Colonic mucosa (tissue), 4 donors: ENCODE measurements around the gene NKX2-1. TPM values are rescaled to one million over a fixed set of nuclear protein-coding genes. Genes with fewer than 3 reads are reported as not detected.

Source experiments
- DNase-seq: peaks from one replicate; pipeline ENCODE4 v3.0.0-alpha.2; 2020
- H3K27ac ChIP-seq: fragments of 200-600 bp; one replicate; pipeline ENCODE4 v1.8.0; 2021
- H3K27me3 ChIP-seq: fragments of 200-600 bp; one replicate; pipeline ENCODE4 v1.8.0; 2021
- H3K36me3 ChIP-seq: fragments of 200-600 bp; one replicate; pipeline ENCODE4 v1.8.0; 2021
- H3K4me1 ChIP-seq: fragments of 200-600 bp; one replicate; pipeline ENCODE4 v1.8.0; 2021; ENCODE audit warnings: mild to moderate bottlenecking
- H3K4me3 ChIP-seq: fragments of 200-600 bp; one replicate; pipeline ENCODE4 v1.8.0; 2021
- H3K9ac ChIP-seq, 2 donors: one replicate each; pipeline ENCODE4 v1.7.0; 2013; ENCODE audit warnings: control low read depth in 2 of 2, low read depth in 2 of 2, low read length in 2 of 2
- H3K9me3 ChIP-seq: fragments of 200-600 bp; one replicate; pipeline ENCODE4 v1.8.0; 2021
- intact Hi-C: fragments of 100-400 bp; cut with DNase I; formaldehyde crosslinking; loops from one replicate; pipeline ENCODE4 v1.14.1; 2022
- total RNA-seq, 2 donors: library from RNA; stranded (reverse); fragmentation: NEBNext Ultra II Directional in 1 of 2; extraction: Animal tissue kit (Norgen Biotek cat#: 25700) in 1 of 2; gene quantifications; one replicate each; pipeline ENCODE4 v1.2.1, GENCODE V29; 2021
- TF ChIP-seq, protein P1 (sequence below): fragments of 200-600 bp; IDR thresholded peaks from one replicate; pipeline ENCODE4 v1.8.0; 2022; ENCODE audit warnings: antibody characterized with exemption, mild to moderate bottlenecking
- donor health status: healthy.
- donor health status: DM: no; HTN: no; CAD: no.
- donor health status: DM: no; HTN: no; CAD: no.

NKX2-1 gene
- total RNA-seq, 2 donors from 2014 or later: 0.32 TPM; not detected in 1

DNA sequence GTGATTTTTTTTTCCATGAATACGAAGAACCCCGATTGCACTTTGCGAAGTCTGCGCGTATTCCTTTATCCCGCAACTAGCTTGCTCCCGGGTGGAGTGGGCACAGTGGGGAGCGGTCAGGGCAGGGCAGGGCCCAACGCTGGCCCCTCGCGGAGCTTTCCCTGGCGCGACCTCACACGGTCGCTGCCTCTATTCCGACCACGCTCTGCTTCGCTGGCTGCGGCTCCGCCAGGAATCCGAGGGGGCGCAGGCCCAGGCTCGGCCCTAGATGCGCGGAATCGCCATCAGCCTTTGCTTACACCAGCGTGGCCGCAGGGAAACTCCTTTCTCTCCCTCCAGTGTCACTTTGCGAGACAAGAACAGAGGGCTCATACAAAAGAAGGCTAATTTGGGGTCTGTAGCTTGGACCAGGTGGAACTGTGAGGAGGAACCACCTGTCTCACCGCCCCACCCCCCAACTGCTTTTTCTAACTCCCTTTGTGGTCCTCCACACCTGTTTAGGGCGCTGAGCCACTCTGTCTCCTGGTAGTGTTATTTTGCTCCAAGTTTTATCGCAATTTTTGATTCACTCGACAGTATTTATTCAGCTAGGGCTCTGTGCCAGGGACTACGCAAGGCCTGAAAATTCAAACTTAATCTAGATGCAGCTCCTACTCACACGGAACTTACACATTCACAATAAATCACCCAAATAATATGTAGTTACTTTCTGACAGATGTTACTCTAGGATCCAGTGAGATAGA is 3.1 kb upstream of the NKX2-1 start:
- no peak overlapping the region for H3K4me3 ChIP-seq
- H3K9ac ChIP-seq: no peak overlapping the region
- peaks cover 85% of the 10 kb centered on the region for H3K27me3 ChIP-seq
- no peak overlapping the region for H3K27ac ChIP-seq
- no peak for DNase-seq
- TF ChIP-seq, protein P1, sequence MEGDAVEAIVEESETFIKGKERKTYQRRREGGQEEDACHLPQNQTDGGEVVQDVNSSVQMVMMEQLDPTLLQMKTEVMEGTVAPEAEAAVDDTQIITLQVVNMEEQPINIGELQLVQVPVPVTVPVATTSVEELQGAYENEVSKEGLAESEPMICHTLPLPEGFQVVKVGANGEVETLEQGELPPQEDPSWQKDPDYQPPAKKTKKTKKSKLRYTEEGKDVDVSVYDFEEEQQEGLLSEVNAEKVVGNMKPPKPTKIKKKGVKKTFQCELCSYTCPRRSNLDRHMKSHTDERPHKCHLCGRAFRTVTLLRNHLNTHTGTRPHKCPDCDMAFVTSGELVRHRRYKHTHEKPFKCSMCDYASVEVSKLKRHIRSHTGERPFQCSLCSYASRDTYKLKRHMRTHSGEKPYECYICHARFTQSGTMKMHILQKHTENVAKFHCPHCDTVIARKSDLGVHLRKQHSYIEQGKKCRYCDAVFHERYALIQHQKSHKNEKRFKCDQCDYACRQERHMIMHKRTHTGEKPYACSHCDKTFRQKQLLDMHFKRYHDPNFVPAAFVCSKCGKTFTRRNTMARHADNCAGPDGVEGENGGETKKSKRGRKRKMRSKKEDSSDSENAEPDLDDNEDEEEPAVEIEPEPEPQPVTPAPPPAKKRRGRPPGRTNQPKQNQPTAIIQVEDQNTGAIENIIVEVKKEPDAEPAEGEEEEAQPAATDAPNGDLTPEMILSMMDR: no peak
- no peaks in the 10 kb centered on the region for H3K9me3 ChIP-seq
- H3K36me3 ChIP-seq: no peaks in the 10 kb centered on the region
- intact Hi-C loops: no loop called here
- peaks cover 12% of the 10 kb centered on the region for H3K4me1 ChIP-seq

DNA sequence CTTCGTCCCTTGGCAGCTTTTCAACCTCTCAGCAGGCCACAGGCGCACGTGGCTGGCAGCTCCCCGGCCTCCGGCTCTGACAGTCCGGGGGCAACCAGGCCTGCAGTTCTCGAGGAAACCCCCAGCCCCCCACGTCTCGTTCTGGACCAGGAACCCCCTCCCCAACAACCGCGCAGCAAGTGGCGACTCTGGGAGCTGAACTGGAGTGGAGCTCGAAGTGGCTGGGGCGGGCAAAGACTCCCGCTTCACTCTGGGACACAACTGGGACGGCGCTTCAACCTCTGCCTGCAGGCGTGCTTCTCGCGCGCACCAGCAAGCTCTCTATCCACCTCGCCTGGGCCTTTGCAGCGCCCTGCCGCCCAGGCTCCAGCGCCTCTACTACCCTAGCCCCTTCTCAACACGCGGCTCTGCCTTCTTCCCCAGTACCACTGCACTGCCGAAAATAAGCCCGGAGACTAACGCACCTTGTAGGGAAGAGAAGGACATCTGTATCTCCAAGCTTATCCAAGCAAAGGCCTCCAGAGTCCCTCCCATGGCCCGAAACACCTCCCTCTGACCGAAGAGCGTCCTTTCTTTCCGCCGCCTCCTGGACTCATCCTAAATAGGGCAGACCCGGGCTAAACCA is 2.4 kb upstream of the NKX2-1 start:
- TF ChIP-seq, protein P1: no peak
- no peak for DNase-seq
- H3K27ac ChIP-seq: no peak overlapping the region
- H3K4me3 ChIP-seq: no peak overlapping the region
- no peak overlapping the region for H3K9ac ChIP-seq
- no peaks in the 10 kb centered on the region for H3K36me3 ChIP-seq
- H3K27me3 ChIP-seq: peaks cover 91% of the 10 kb centered on the region
- intact Hi-C loops: no loop called here
- no peaks in the 10 kb centered on the region for H3K9me3 ChIP-seq
- peaks cover 12% of the 10 kb centered on the region for H3K4me1 ChIP-seq

DNA sequence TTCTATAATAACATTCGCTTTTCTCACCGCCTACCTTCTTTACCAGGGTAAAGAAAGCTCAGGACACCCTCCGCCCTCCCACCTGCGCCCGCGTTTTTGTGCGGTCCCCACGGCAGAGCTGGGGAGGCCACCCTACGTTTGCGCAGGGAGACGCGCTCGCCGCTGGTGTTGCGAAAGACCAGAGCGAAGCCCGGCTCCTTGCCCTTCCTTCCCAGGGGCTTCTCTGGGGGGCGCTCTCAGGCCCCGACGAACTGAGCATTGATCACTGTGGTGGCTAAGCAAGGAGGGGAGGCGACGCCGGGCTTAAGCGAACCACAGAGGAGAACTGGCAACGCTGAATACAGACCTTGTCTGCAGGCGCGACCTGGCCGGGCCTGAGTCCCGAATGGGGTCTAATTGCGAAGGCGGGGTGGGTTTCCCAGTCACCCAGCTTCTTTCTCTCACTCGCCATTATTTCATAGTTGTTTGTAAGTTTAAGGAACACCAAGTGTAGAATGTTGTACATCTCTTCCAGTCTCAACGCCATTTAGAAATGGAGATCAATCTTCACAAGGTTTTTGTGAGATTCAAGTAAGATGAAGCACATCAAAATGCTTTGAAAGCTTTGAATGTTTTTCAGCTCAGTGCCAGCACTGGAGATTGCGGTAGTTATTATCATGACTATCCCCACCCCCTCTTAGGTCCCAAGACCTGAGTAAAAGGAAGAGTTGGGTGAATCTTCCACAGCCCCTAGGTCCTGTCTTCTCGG is 1.7 kb upstream of the NKX2-1 start:
- TF ChIP-seq, protein P1: no peak
- H3K27me3 ChIP-seq: peaks cover 98% of the 10 kb centered on the region
- H3K4me1 ChIP-seq: peaks cover 12% of the 10 kb centered on the region
- no peak overlapping the region for H3K9ac ChIP-seq
- no peak overlapping the region for H3K27ac ChIP-seq
- no peaks in the 10 kb centered on the region for H3K36me3 ChIP-seq
- intact Hi-C loops: no loop called here
- H3K4me3 ChIP-seq: no peak overlapping the region
- DNase-seq: no peak
- H3K9me3 ChIP-seq: no peaks in the 10 kb centered on the region

DNA sequence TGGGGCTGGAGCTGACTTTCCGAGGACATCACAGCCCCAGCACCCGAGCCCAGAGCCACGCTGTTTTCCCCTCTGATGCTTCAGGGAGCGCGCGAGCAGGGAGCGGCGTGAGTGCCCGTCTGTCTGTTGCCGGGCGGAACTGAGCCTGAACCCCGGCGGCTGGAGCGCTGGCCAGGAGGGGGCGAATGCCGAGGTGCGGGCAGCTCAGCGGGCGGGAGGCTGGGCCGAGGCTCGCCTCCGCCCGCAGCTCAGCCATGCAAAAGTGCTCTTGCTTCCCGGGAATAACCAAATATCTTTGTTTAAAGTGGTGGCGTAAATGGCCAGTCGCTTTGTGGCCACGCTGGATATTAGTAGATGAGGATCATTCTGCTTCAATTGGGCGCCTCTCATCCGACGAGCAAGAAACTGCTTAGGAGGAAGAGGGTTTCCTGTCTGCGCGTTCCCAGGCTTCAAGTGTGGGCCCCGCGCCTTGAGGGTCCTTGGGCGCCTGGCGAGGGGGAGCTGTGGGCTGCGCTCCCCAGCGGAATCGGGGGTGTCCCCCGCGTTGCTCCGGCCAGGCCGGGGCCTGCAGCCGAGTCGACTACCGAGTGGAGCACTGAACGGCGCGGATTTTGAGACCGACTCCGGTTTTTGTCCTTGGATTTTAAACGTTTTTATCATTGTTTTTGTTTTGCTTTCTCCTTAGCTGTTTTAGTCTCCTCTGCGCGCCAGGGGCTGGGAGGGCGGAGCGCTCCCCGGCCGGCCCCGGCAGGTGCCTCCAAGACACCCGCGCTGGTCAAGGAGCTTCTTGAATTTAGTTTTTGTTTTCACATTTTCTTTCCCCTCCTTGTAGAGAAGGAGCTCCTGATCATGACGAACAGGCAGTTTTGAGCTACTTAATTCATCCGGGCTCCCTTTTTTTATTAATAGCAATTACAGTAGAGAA is 831 bp upstream of the NKX2-1 start:
- peaks cover 12% of the 10 kb centered on the region for H3K4me1 ChIP-seq
- no peak overlapping the region for H3K27ac ChIP-seq
- H3K27me3 ChIP-seq: peaks cover 100% of the 10 kb centered on the region

More for the DNA sequence above, 831 bp upstream of the NKX2-1 start:
- Histone ChIP-seq H3K9ac (no peak overlapping the region), H3K9me3 (no peaks in the 10 kb centered on the region), H3K36me3 (no peaks in the 10 kb centered on the region), H3K4me3 (no peak overlapping the region)
- TF ChIP-seq, protein P1: no peak
- intact Hi-C loops: no loop called here
- peak; percentile 46 for DNase-seq
